ENCODE results near the gene PLSCR3.
"Not testable (repeated sequence)": the region's sequence is repeated elsewhere in the genome, so short reads cannot be mapped to it uniquely, and the experiment has no call there.

The PLSCR3 gene

DNA sequence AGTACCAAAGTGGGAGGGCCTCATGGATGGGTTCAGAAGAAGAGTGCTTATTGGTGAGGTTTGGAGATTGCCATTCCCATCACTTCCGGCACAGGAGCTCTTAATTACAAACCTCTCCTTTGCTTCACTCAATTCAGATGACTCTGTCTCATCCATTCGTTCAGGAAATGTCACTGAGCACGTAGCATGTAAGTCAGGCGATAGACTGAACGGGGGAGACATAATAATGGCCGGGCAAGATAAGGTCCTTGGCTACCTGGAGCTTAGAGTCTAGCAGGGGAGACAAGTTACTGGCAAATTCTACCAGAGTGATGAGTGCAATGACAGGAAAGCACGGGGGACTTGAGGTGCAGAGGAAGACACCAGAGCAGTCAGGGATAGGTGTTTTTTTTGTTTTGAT is 28.4 kb downstream of the PLSCR3 start:
- not testable (repeated sequence) for H3K9ac ChIP-seq (ENCODE audit: low read depth, low read length, poor library complexity); H3K4me1 ChIP-seq (ENCODE audit: control insufficient read depth in 2 of 2, insufficient read depth in 1 of 2, low read depth in 1 of 2, low read length in 2 of 2); H3K79me1 ChIP-seq (ENCODE audit: low read depth, low read length); H2AK5ac ChIP-seq (ENCODE audit: low read depth, low read length); H3K23ac ChIP-seq (ENCODE audit: low read depth, low read length, poor library complexity); H3K18ac ChIP-seq (ENCODE audit: low read length); H3K4me2 ChIP-seq (ENCODE audit: insufficient read depth, low read length, poor library complexity, severe bottlenecking); H2BK15ac ChIP-seq (ENCODE audit: low read length); DNase-seq (ENCODE audit: low spot score); H3K14ac ChIP-seq (ENCODE audit: low read length); H2AFZ ChIP-seq (ENCODE audit: low read length); H3K4me3 ChIP-seq (ENCODE audit: low read length in 2 of 2); H3K9me3 ChIP-seq (replicated peaks in 1 of 2; ENCODE audit: control insufficient read depth in 2 of 2, insufficient read depth in 1 of 2, low read depth in 1 of 2, low read length in 2 of 2); H3K36me3 ChIP-seq (replicated peaks in 1 of 2; ENCODE audit: control insufficient read depth in 2 of 2, insufficient read depth in 2 of 2, low read length in 2 of 2); H4K91ac ChIP-seq (ENCODE audit: low read depth, low read length, poor library complexity); H2BK12ac ChIP-seq (ENCODE audit: low read length); H3K27ac ChIP-seq (replicated peaks; ENCODE audit: low read length); H2BK5ac ChIP-seq (ENCODE audit: low read length); H4K8ac ChIP-seq (ENCODE audit: low read depth, low read length); H3K4ac ChIP-seq (ENCODE audit: low read length); H2BK120ac ChIP-seq (ENCODE audit: low read depth, low read length)
- peaks cover 0 to 17% (median 0%) of the 10 kb centered on the region in 3 experiments for H3K27me3 ChIP-seq (ENCODE audit: control insufficient read depth in 3 of 3, insufficient read depth in 3 of 3, low read depth in 1 of 3, low read length in 3 of 3)
- no CpG with 5 or more reads among the region's 7 CpGs for WGBS, 2 donors (ENCODE audit: extremely low coverage in 2 of 2, insufficient read length in 2 of 2, insufficient replicate concordance in 1 of 2)

DNA sequence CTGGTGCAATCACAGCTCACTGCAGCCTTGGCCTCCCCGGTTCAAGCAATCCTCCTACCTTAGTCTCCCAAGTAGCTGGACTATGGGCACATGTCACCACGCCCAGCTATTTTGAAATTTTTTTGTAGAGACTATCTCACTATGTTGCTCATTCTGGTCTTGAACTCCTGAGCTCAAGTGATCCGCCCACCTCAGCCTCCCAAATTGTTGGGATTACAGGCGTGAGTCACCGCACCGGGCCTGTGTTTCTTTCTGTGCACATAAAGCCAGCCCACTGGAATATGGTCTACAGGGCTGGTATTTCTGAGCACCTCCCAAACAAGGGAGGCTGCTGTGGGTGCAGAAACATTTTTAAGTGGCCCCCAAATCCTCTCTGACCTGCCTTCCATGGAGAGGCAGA is 31.0 kb downstream of the PLSCR3 start:
- Histone ChIP-seq H3K14ac (ENCODE audit: low read length) (no peak overlapping the region), H3K4ac (ENCODE audit: low read length) (no peak overlapping the region), H3K4me3 (ENCODE audit: low read length in 2 of 2) (no peak overlapping the region), H2BK120ac (ENCODE audit: low read depth, low read length) (no peak overlapping the region), H2BK5ac (ENCODE audit: low read length) (no peak overlapping the region), H3K23ac (ENCODE audit: low read depth, low read length, poor library complexity) (no peak overlapping the region), H2AK5ac (ENCODE audit: low read depth, low read length) (no peak overlapping the region), H2BK15ac (ENCODE audit: low read length) (no peak overlapping the region), H2AFZ (ENCODE audit: low read length) (no peak overlapping the region), H3K79me1 (ENCODE audit: low read depth, low read length) (no peaks in the 10 kb centered on the region), H3K27me3 (ENCODE audit: control insufficient read depth in 3 of 3, insufficient read depth in 3 of 3, low read depth in 1 of 3, low read length in 3 of 3) (peaks cover 0 to 6% (median 0%) of the 10 kb centered on the region in 3 experiments), H3K27ac (replicated peaks; ENCODE audit: low read length) (no peak overlapping the region), H3K9me3 (replicated peaks in 1 of 2; ENCODE audit: control insufficient read depth in 2 of 2, insufficient read depth in 1 of 2, low read depth in 1 of 2, low read length in 2 of 2) (no peaks in the 10 kb centered on the region), H3K4me1 (ENCODE audit: control insufficient read depth in 2 of 2, insufficient read depth in 1 of 2, low read depth in 1 of 2, low read length in 2 of 2) (peaks cover 0 to 2% of the 10 kb centered on the region in 2 donors), H4K8ac (ENCODE audit: low read depth, low read length) (no peak overlapping the region), H3K9ac (ENCODE audit: low read depth, low read length, poor library complexity) (no peak overlapping the region), H2BK12ac (ENCODE audit: low read length) (no peak overlapping the region), H3K36me3 (replicated peaks in 1 of 2; ENCODE audit: control insufficient read depth in 2 of 2, insufficient read depth in 2 of 2, low read length in 2 of 2) (no peaks in the 10 kb centered on the region), H3K4me2 (ENCODE audit: insufficient read depth, low read length, poor library complexity, severe bottlenecking) (no peak overlapping the region), H3K18ac (ENCODE audit: low read length) (no peak overlapping the region), H4K91ac (ENCODE audit: low read depth, low read length, poor library complexity) (no peak overlapping the region)
- DNase-seq (ENCODE audit: low spot score): no peak
- no CpG with 5 or more reads among the region's 6 CpGs for WGBS, 2 donors (ENCODE audit: extremely low coverage in 2 of 2, insufficient read length in 2 of 2, insufficient replicate concordance in 1 of 2)

DNA sequence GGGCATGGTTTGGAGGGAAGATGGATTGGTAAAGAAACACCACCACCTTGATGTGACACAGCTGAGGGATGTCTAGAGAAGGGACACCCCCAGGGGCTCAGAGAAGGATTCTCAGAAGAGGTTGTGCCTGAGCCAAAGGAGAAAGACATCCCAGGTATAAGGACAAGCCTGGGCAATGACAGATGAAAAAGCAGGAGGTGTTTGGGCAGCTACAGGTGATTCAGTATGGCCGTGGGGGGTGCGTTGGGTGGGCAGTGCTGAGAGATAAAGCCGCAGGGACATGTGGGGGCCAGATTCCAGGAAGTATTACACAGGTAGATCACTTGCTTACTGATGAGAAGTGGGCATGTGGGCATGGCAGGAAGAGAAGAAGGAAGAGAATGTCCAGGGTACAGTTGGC is 32.4 kb downstream of the PLSCR3 start:
- H2BK12ac ChIP-seq (ENCODE audit: low read length): no peak overlapping the region
- H2AK5ac ChIP-seq (ENCODE audit: low read depth, low read length): no peak overlapping the region
- no peak overlapping the region for H2BK5ac ChIP-seq (ENCODE audit: low read length)
- no peaks in the 10 kb centered on the region for H3K9me3 ChIP-seq (replicated peaks in 1 of 2; ENCODE audit: control insufficient read depth in 2 of 2, insufficient read depth in 1 of 2, low read depth in 1 of 2, low read length in 2 of 2)
- no peak overlapping the region for H3K27ac ChIP-seq (replicated peaks; ENCODE audit: low read length)
- no peak for DNase-seq (ENCODE audit: low spot score)
- no peaks in the 10 kb centered on the region for H3K79me1 ChIP-seq (ENCODE audit: low read depth, low read length)
- no peak overlapping the region for H3K18ac ChIP-seq (ENCODE audit: low read length)
- peaks cover 0 to 1% (median under 1%) of the 10 kb centered on the region in 3 experiments for H3K27me3 ChIP-seq (ENCODE audit: control insufficient read depth in 3 of 3, insufficient read depth in 3 of 3, low read depth in 1 of 3, low read length in 3 of 3)
- no peak overlapping the region for H3K9ac ChIP-seq (ENCODE audit: low read depth, low read length, poor library complexity)
- H3K23ac ChIP-seq (ENCODE audit: low read depth, low read length, poor library complexity): no peak overlapping the region
- no peak overlapping the region for H2AFZ ChIP-seq (ENCODE audit: low read length)
- H2BK120ac ChIP-seq (ENCODE audit: low read depth, low read length): no peak overlapping the region
- WGBS, 2 donors (ENCODE audit: extremely low coverage in 2 of 2, insufficient read length in 2 of 2, insufficient replicate concordance in 1 of 2): no CpG with 5 or more reads among the region's 3 CpGs
- no peak overlapping the region for H3K4me3 ChIP-seq (ENCODE audit: low read length in 2 of 2)
- H3K4me2 ChIP-seq (ENCODE audit: insufficient read depth, low read length, poor library complexity, severe bottlenecking): no peak overlapping the region
- H2BK15ac ChIP-seq (ENCODE audit: low read length): no peak overlapping the region
- peaks cover 0 to under 1% of the 10 kb centered on the region in 2 donors for H3K4me1 ChIP-seq (ENCODE audit: control insufficient read depth in 2 of 2, insufficient read depth in 1 of 2, low read depth in 1 of 2, low read length in 2 of 2)
- no peak overlapping the region for H4K91ac ChIP-seq (ENCODE audit: low read depth, low read length, poor library complexity)
- no peak overlapping the region for H3K4ac ChIP-seq (ENCODE audit: low read length)
- H4K8ac ChIP-seq (ENCODE audit: low read depth, low read length): no peak overlapping the region
- no peaks in the 10 kb centered on the region for H3K36me3 ChIP-seq (replicated peaks in 1 of 2; ENCODE audit: control insufficient read depth in 2 of 2, insufficient read depth in 2 of 2, low read length in 2 of 2)
- no peak overlapping the region for H3K14ac ChIP-seq (ENCODE audit: low read length)

- H3K4ac ChIP-seq (ENCODE audit: low read length): no peak overlapping the region
- no peak overlapping the region for H2AK5ac ChIP-seq (ENCODE audit: low read depth, low read length)
- H2BK15ac ChIP-seq (ENCODE audit: low read length): no peak overlapping the region
These were observed 36.9 kb downstream of the PLSCR3 start for GRCh38 chr17:7357381-7357780.

More at GRCh38 chr17:7357381-7357780, 36.9 kb downstream of the PLSCR3 start:
- Histone ChIP-seq H2BK120ac (ENCODE audit: low read depth, low read length) (no peak overlapping the region), H3K23ac (ENCODE audit: low read depth, low read length, poor library complexity) (no peak overlapping the region), H2AFZ (ENCODE audit: low read length) (no peak overlapping the region), H2BK12ac (ENCODE audit: low read length) (no peak overlapping the region), H3K4me3 (ENCODE audit: low read length in 2 of 2) (no peak overlapping the region), H3K9ac (ENCODE audit: low read depth, low read length, poor library complexity) (no peak overlapping the region), H3K4me2 (ENCODE audit: insufficient read depth, low read length, poor library complexity, severe bottlenecking) (no peak overlapping the region), H2BK5ac (ENCODE audit: low read length) (no peak overlapping the region), H3K36me3 (replicated peaks in 1 of 2; ENCODE audit: control insufficient read depth in 2 of 2, insufficient read depth in 2 of 2, low read length in 2 of 2) (no peaks in the 10 kb centered on the region), H3K9me3 (replicated peaks in 1 of 2; ENCODE audit: control insufficient read depth in 2 of 2, insufficient read depth in 1 of 2, low read depth in 1 of 2, low read length in 2 of 2) (no peaks in the 10 kb centered on the region), H4K8ac (ENCODE audit: low read depth, low read length) (no peak overlapping the region), H4K91ac (ENCODE audit: low read depth, low read length, poor library complexity) (no peak overlapping the region), H3K14ac (ENCODE audit: low read length) (no peak overlapping the region), H3K27ac (replicated peaks; ENCODE audit: low read length) (no peak overlapping the region), H3K4me1 (ENCODE audit: control insufficient read depth in 2 of 2, insufficient read depth in 1 of 2, low read depth in 1 of 2, low read length in 2 of 2) (peaks cover 17 to 35% of the 10 kb centered on the region in 2 donors), H3K18ac (ENCODE audit: low read length) (no peak overlapping the region), H3K79me1 (ENCODE audit: low read depth, low read length) (peaks cover 6% of the 10 kb centered on the region), H3K27me3 (ENCODE audit: control insufficient read depth in 3 of 3, insufficient read depth in 3 of 3, low read depth in 1 of 3, low read length in 3 of 3) (peaks cover 0 to 3% (median 0%) of the 10 kb centered on the region in 3 experiments)
- no CpG with 5 or more reads among the region's 2 CpGs for WGBS, 2 donors (ENCODE audit: extremely low coverage in 2 of 2, insufficient read length in 2 of 2, insufficient replicate concordance in 1 of 2)
- DNase-seq (ENCODE audit: low spot score): no peak

Measured in neuronal stem cell (in vitro differentiated cells).